OCI-LY7 (cell line): Measurements from ENCODE around the gene DGUOK. TPM values are rescaled to one million over a fixed set of nuclear protein-coding genes. Genes with fewer than 3 reads are reported as not detected.

ENCODE experiments used
- BruUV-seq: library from RNA; stranded (reverse); fragments of 400-500 nt; replicated peaks from 2 replicates; lab custom pipeline; 2021; lab: Mats Ljungman, UMichigan
- CTCF ChIA-PET: fragments of 300-600 bp; sonication (Branson Sonifier 250); formaldehyde crosslinking; loops from one replicate; lab custom pipeline; 2022; ENCODE audit warnings: antibody characterized with exemption; ENCODE audit not compliant: unreplicated experiment; lab: Charles Lee
- POLR2A ChIA-PET: fragments of 300-600 bp; sonication (Branson Sonifier 250); formaldehyde crosslinking; loops from one replicate; lab custom pipeline; 2022; ENCODE audit warnings: antibody characterized with exemption; lab: Charles Lee
- DNase-seq: peaks from one replicate; pipeline ENCODE4 v3.0.0-alpha.2; 2015; ENCODE audit warnings: low spot score
- H2AFZ ChIP-seq: fragments of 200-600 bp; sonication (generic), shearing (Covaris generic); 2 replicates; pipeline ENCODE4 v1.6.1; 2014; ENCODE audit warnings: mild to moderate bottlenecking, antibody characterized with exemption, low read length, moderate library complexity
- H3K27ac ChIP-seq: fragments of 200-600 bp; sonication (generic); 2 replicates; pipeline ENCODE4 v1.5.1; 2014; ENCODE audit warnings: mixed run types, low read depth, mild to moderate bottlenecking, moderate library complexity, low read length, inconsistent platforms; ENCODE audit not compliant: poor library complexity, severe bottlenecking
- H3K36me3 ChIP-seq: fragments of 200-600 bp; sonication (generic); 2 replicates; pipeline ENCODE4 v1.6.1; 2014; ENCODE audit warnings: mild to moderate bottlenecking, antibody characterized with exemption, low read length, moderate library complexity, mixed read lengths; ENCODE audit not compliant: insufficient read depth
- H3K4me1 ChIP-seq: fragments of 200-600 bp; sonication (generic); 2 replicates; pipeline ENCODE4 v1.5.1; 2014; ENCODE audit warnings: mild to moderate bottlenecking, low read length; ENCODE audit not compliant: insufficient read depth, poor library complexity, severe bottlenecking
- H3K4me2 ChIP-seq: fragments of 200-600 bp; sonication (generic); 2 replicates; pipeline ENCODE4 v1.6.1; 2014; ENCODE audit warnings: mild to moderate bottlenecking, low read length
- H3K4me3 ChIP-seq: fragments of 200-600 bp; sonication (generic); 2 replicates; pipeline ENCODE4 v1.5.1; 2014; ENCODE audit warnings: mild to moderate bottlenecking, low read depth, low read length; ENCODE audit not compliant: poor library complexity, severe bottlenecking
- H3K79me2 ChIP-seq: fragments of 200-600 bp; sonication (generic); 2 replicates; pipeline ENCODE4 v1.6.1; 2016; ENCODE audit warnings: low read depth, mild to moderate bottlenecking, low read length, moderate library complexity, mixed read lengths; ENCODE audit not compliant: insufficient read depth
- H3K9me2 ChIP-seq: fragments of 200-600 bp; sonication (generic); 2 replicates; pipeline ENCODE4 v1.6.1; 2016; ENCODE audit warnings: mild to moderate bottlenecking, low read length, mixed read lengths; ENCODE audit not compliant: insufficient read depth
- H3K9me3 ChIP-seq: fragments of 200-600 bp; sonication (generic); 2 replicates; pipeline ENCODE4 v1.6.1; 2014; ENCODE audit warnings: mild to moderate bottlenecking, mixed run types, low read length, mixed read lengths
- H4K20me1 ChIP-seq: fragments of 200-600 bp; sonication (generic); 2 replicates; pipeline ENCODE4 v1.6.1; 2014; ENCODE audit warnings: mild to moderate bottlenecking, antibody characterized with exemption, low read length, moderate library complexity, mixed read lengths; ENCODE audit not compliant: insufficient read depth
- EZH2phosphoT487 ChIP-seq: fragments of 200-600 bp; sonication (generic); IDR thresholded peaks from 2 replicates; pipeline ENCODE4 v1.6.1; 2018; ENCODE audit warnings: low read depth, borderline replicate concordance, mild to moderate bottlenecking, mixed run types, antibody characterized with exemption, low read length, moderate library complexity, mixed read lengths
- intact Hi-C: fragments of 100-400 bp; cut with micrococcal nuclease; formaldehyde crosslinking; loops from one replicate; pipeline ENCODE4 v1.10.0; 2022; ENCODE audit not compliant: unreplicated experiment
- small RNA-seq: library from RNA; depleted of rRNA; stranded (forward); fragments of <200 nt; gene quantifications from one replicate; pipeline ENCODE3, GENCODE V24; 2014
- total RNA-seq, 2 experiments: library from RNA; depleted of rRNA in 1 of 2; stranded (reverse); fragments of >200 nt in 1 of 2; shearing (Covaris generic) in 1 of 2; gene quantifications; 2 replicates each; pipeline ENCODE4 v1.2.3, GENCODE V29; 2014 to 2022
- TF ChIP-seq, protein P1 (sequence below): fragments of 200-600 bp; sonication (generic); conservative IDR thresholded peaks from 2 replicates; pipeline ENCODE4 v1.5.1; 2014; ENCODE audit warnings: mild to moderate bottlenecking, antibody characterized with exemption, low read length, moderate library complexity, mixed read lengths

The DGUOK gene
- total RNA-seq, 2 experiments from 2014 or later: 73.4 to 91.8 TPM

DNA sequence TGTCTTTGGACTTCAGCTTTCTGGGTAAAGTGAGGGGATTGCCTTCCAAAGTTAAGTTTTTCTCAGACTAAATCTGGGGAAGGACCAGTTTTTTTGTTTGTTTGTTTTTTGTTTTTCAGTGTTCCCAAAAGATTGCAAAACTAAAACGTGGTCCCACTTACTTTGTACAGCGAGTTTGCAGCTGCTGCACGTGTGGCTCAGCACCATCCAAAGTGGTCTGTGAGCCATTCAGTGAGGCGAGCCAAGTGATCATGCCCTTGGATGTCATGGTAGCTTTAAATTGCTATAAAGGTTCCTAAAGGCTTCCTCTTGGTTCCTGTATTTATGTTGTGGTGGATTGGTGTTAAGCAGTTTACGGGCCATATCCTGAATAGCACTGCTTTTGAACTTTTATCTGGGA lies 81.0 kb downstream of the DGUOK start:
- POLR2A ChIA-PET: no interaction called here
- peaks cover 5% of the 10 kb centered on the region for H3K4me1 ChIP-seq
- H3K79me2 ChIP-seq: no peaks in the 10 kb centered on the region; the same call in 1 of the 2 replicates
- H3K9me3 ChIP-seq: no peaks in the 10 kb centered on the region
- H3K36me3 ChIP-seq: peaks cover 29% of the 10 kb centered on the region
- intact Hi-C loops: no loop called here
- no peak overlapping the region for H3K4me2 ChIP-seq
- H4K20me1 ChIP-seq: no peaks in the 10 kb centered on the region; the same call in 1 of the 2 replicates
- DNase-seq: no peak
- no peak overlapping the region for H2AFZ ChIP-seq
- no peaks in the 10 kb centered on the region for H3K9me2 ChIP-seq
- no peak overlapping the region for H3K4me3 ChIP-seq
- H3K27ac ChIP-seq: no peak overlapping the region
- no TSS peak for BruUV-seq
- TF ChIP-seq, protein P1, sequence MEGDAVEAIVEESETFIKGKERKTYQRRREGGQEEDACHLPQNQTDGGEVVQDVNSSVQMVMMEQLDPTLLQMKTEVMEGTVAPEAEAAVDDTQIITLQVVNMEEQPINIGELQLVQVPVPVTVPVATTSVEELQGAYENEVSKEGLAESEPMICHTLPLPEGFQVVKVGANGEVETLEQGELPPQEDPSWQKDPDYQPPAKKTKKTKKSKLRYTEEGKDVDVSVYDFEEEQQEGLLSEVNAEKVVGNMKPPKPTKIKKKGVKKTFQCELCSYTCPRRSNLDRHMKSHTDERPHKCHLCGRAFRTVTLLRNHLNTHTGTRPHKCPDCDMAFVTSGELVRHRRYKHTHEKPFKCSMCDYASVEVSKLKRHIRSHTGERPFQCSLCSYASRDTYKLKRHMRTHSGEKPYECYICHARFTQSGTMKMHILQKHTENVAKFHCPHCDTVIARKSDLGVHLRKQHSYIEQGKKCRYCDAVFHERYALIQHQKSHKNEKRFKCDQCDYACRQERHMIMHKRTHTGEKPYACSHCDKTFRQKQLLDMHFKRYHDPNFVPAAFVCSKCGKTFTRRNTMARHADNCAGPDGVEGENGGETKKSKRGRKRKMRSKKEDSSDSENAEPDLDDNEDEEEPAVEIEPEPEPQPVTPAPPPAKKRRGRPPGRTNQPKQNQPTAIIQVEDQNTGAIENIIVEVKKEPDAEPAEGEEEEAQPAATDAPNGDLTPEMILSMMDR: no peak
- TF ChIP-seq EZH2phosphoT487: no peak
- CTCF ChIA-PET: no interaction called here

Small RNAs within 50 kb of the gene (small RNA-seq; reads per million reads assigned to genes)
- not detected for gene AC110801.1
- gene RNA5SP97: not detected

Other genes with a start within 250 kb of the DGUOK start
- gene TPRKB, start 189.5 kb upstream of the DGUOK start, total RNA-seq (2014; rRNA removed; shearing (Covaris generic)): 25.4 and 29.3 TPM in 2 replicates
- gene TPRKB, start 189.5 kb upstream of the DGUOK start, total RNA-seq (2022): 48.8 and 51.4 TPM in 2 replicates
- 33.9 and 40.9 TPM in 2 replicates for gene DUSP11, start 146.8 kb upstream of the DGUOK start, total RNA-seq (2014; rRNA removed; shearing (Covaris generic))
- 25.0 and 28.1 TPM in 2 replicates for gene DUSP11, start 146.8 kb upstream of the DGUOK start, total RNA-seq (2022)
- not detected in 2 replicates for gene C2orf78, start 142.7 kb upstream of the DGUOK start, total RNA-seq (2014; rRNA removed; shearing (Covaris generic))
- not detected in 2 replicates for gene C2orf78, start 142.7 kb upstream of the DGUOK start, total RNA-seq (2022)
- gene STAMBP, start 97.9 kb upstream of the DGUOK start, total RNA-seq (2014; rRNA removed; shearing (Covaris generic)): 23.4 and 27.2 TPM in 2 replicates
- gene STAMBP, start 97.9 kb upstream of the DGUOK start, total RNA-seq (2022): 43.7 and 49.0 TPM in 2 replicates
- gene ACTG2, start 33.9 kb upstream of the DGUOK start, total RNA-seq (2014; rRNA removed; shearing (Covaris generic)): not detected in 2 replicates
- gene ACTG2, start 33.9 kb upstream of the DGUOK start, total RNA-seq (2022): not detected in 2 replicates
- 11.9 and 14.7 TPM in 2 replicates for gene TET3, start 58.0 kb downstream of the DGUOK start, total RNA-seq (2014; rRNA removed; shearing (Covaris generic))
- gene TET3, start 58.0 kb downstream of the DGUOK start, total RNA-seq (2022): 24.8 and 25.2 TPM in 2 replicates
- gene BOLA3, start 221.0 kb downstream of the DGUOK start, total RNA-seq (2014; rRNA removed; shearing (Covaris generic)): 33.6 and 45.8 TPM in 2 replicates
- gene BOLA3, start 221.0 kb downstream of the DGUOK start, total RNA-seq (2022): 48.3 and 53.3 TPM in 2 replicates